ENCODE measurements around the gene C1orf115. TPM values are rescaled to one million over a fixed set of nuclear protein-coding genes. Genes with fewer than 3 reads are reported as not detected.
A peak's percentile ranks its signal among the peaks of the same experiment; 100 is the strongest.

The C1orf115 gene
- total RNA-seq, 1 donor from 2014 or later, result 6.7 TPM

GRCh38 chr1:220669005-220669404 is 21.2 kb upstream of the C1orf115 start:
- no peak for TF ChIP-seq CTCF (conservative IDR thresholded peaks at IDR 0.05; ENCODE audit: low read depth, low read length)
- no peak for DNase-seq (ENCODE audit: low read depth)
- no peak overlapping the region for H3K4me3 ChIP-seq (ENCODE audit: low read depth, low read length)

- DNase-seq (ENCODE audit: low read depth), result no peak
- no peak for TF ChIP-seq CTCF (conservative IDR thresholded peaks at IDR 0.05; ENCODE audit: low read depth, low read length)
- no peak overlapping the region for H3K4me3 ChIP-seq (ENCODE audit: low read depth, low read length)
Measured at GRCh38 chr1:220670365-220670764, 19.8 kb upstream of the C1orf115 start.

- H3K4me3 ChIP-seq (ENCODE audit: low read depth, low read length), result no peak overlapping the region
- TF ChIP-seq CTCF (conservative IDR thresholded peaks at IDR 0.05; ENCODE audit: low read depth, low read length), result no peak
- no peak for DNase-seq (ENCODE audit: low read depth)
Measured at GRCh38 chr1:220673921-220674320, 16.2 kb upstream of the C1orf115 start.

- no peak for TF ChIP-seq CTCF (conservative IDR thresholded peaks at IDR 0.05; ENCODE audit: low read depth, low read length)
- no peak overlapping the region for H3K4me3 ChIP-seq (ENCODE audit: low read depth, low read length)
- no peak for DNase-seq (ENCODE audit: low read depth)
Measured at GRCh38 chr1:220677251-220677650, 12.9 kb upstream of the C1orf115 start.

- no peak for DNase-seq (ENCODE audit: low read depth)
- peak; percentile 74 for TF ChIP-seq CTCF (conservative IDR thresholded peaks at IDR 0.05; ENCODE audit: low read depth, low read length)
- H3K4me3 ChIP-seq (ENCODE audit: low read depth, low read length), result no peak overlapping the region
Measured at GRCh38 chr1:220680085-220680687, 10.0 kb upstream of the C1orf115 start.

- DNase-seq (ENCODE audit: low read depth), result no peak
- H3K4me3 ChIP-seq (ENCODE audit: low read depth, low read length), result no peak overlapping the region
- no peak for TF ChIP-seq CTCF (conservative IDR thresholded peaks at IDR 0.05; ENCODE audit: low read depth, low read length)
Measured at GRCh38 chr1:220681220-220681880, 8.8 kb upstream of the C1orf115 start.
